ENCODE results near the gene EPHB2. TPM values are rescaled to one million over a fixed set of nuclear protein-coding genes. Genes with fewer than 3 reads are reported as not detected.

The EPHB2 gene
- total RNA-seq, 2 experiments from 2014 or later = 0.13 TPM; not detected in 1

- DNase-seq (no peak), ATAC-seq (no peak)
- H3K36me3 Mint-ChIP-seq (ENCODE audit: low read depth) = no peaks in the 10 kb centered on the region
- H3K4me1 Mint-ChIP-seq (ENCODE audit: low read depth) = no peaks in the 10 kb centered on the region
- ChIA-PET POLR2A (no interaction called here), CTCF (no interaction called here)
- peaks cover 2% of the 10 kb centered on the region for H3K27me3 Mint-ChIP-seq
- H3K9me3 Mint-ChIP-seq = no peaks in the 10 kb centered on the region
- no peak overlapping the region for H3K4me3 Mint-ChIP-seq
- intact Hi-C loops (cut with micrococcal nuclease) = no loop called here
- H3K27ac Mint-ChIP-seq = no peak overlapping the region
- no peak for TF ChIP-seq CTCF (IDR thresholded peaks at IDR 0.05)
Measured at GRCh38 chr1:22804406-22804805, 93.8 kb downstream of the EPHB2 start.

GRCh38 chr1:22804969-22805671, 94.5 kb downstream of the EPHB2 start:
- DNase-seq (no peak), ATAC-seq (no peak)
- no peak overlapping the region for H3K27ac Mint-ChIP-seq
- peaks cover 2% of the 10 kb centered on the region for H3K27me3 Mint-ChIP-seq
- CTCF ChIA-PET = interaction anchor here (1.1 kb wide), 1 partner anchor 16 kb away, joined by 3 read pairs; no protein-coding TSS in a partner anchor
- H3K9me3 Mint-ChIP-seq = no peaks in the 10 kb centered on the region
- intact Hi-C loops (cut with micrococcal nuclease) = no loop called here
- no peak for TF ChIP-seq CTCF (IDR thresholded peaks at IDR 0.05)
- H3K4me1 Mint-ChIP-seq (ENCODE audit: low read depth) = no peaks in the 10 kb centered on the region
- POLR2A ChIA-PET = no interaction called here
- H3K36me3 Mint-ChIP-seq (ENCODE audit: low read depth) = no peaks in the 10 kb centered on the region
- H3K4me3 Mint-ChIP-seq = no peak overlapping the region

GRCh38 chr1:22805672-22806038, 95.0 kb downstream of the EPHB2 start:
- no peak for TF ChIP-seq CTCF (IDR thresholded peaks at IDR 0.05)
- Mint-ChIP-seq H3K27me3 (peaks cover 2% of the 10 kb centered on the region), H3K4me1 (ENCODE audit: low read depth) (no peaks in the 10 kb centered on the region), H3K9me3 (no peaks in the 10 kb centered on the region), H3K4me3 (no peak overlapping the region), H3K27ac (no peak overlapping the region), H3K36me3 (ENCODE audit: low read depth) (no peaks in the 10 kb centered on the region)
- POLR2A ChIA-PET = no interaction called here
- ATAC-seq (no peak), DNase-seq (no peak)
- CTCF ChIA-PET = interaction anchor here (1.0 to 1.1 kb wide), 2 partner anchors 16 to 56 kb away, joined by 3 to 4 read pairs; no protein-coding TSS in a partner anchor
- intact Hi-C loops (cut with micrococcal nuclease) = no loop called here

GRCh38 chr1:22806584-22806983, 95.9 kb downstream of the EPHB2 start:
- ChIA-PET CTCF (interaction anchor here (1.0 kb wide), 1 partner anchor 55 kb away, joined by 4 read pairs; no protein-coding TSS in a partner anchor), POLR2A (no interaction called here)
- ATAC-seq = no peak
- intact Hi-C loops (cut with micrococcal nuclease) = no loop called here
- no peak overlapping the region for H3K27ac Mint-ChIP-seq
- no peak for TF ChIP-seq CTCF (IDR thresholded peaks at IDR 0.05)
- H3K4me3 Mint-ChIP-seq = no peak overlapping the region
- DNase-seq = no peak
- peaks cover 2% of the 10 kb centered on the region for H3K27me3 Mint-ChIP-seq
- no peaks in the 10 kb centered on the region for H3K4me1 Mint-ChIP-seq (ENCODE audit: low read depth)
- no peaks in the 10 kb centered on the region for H3K9me3 Mint-ChIP-seq
- no peaks in the 10 kb centered on the region for H3K36me3 Mint-ChIP-seq (ENCODE audit: low read depth)

GRCh38 chr1:22807340-22807739, 96.7 kb downstream of the EPHB2 start:
- CTCF ChIA-PET = no interaction called here
- H3K9me3 Mint-ChIP-seq = no peaks in the 10 kb centered on the region

More at GRCh38 chr1:22807340-22807739, 96.7 kb downstream of the EPHB2 start:
- no peaks in the 10 kb centered on the region for H3K36me3 Mint-ChIP-seq (ENCODE audit: low read depth)
- no peaks in the 10 kb centered on the region for H3K4me1 Mint-ChIP-seq (ENCODE audit: low read depth)
- peaks cover 2% of the 10 kb centered on the region for H3K27me3 Mint-ChIP-seq
- no peak for ATAC-seq
- H3K27ac Mint-ChIP-seq = no peak overlapping the region
- DNase-seq = no peak
- no peak for TF ChIP-seq CTCF (IDR thresholded peaks at IDR 0.05)
- intact Hi-C loops (cut with micrococcal nuclease) = no loop called here
- no peak overlapping the region for H3K4me3 Mint-ChIP-seq
- POLR2A ChIA-PET = interaction anchor here (0.9 kb wide), 1 partner anchor 11 kb away, joined by 4 read pairs; no protein-coding TSS in a partner anchor

Data from activated CD8-positive, alpha-beta T cell treated with anti-CD3 and anti-CD28 coated beads for 36 hours (primary cell).